HepG2 (cell line): Measurements from ENCODE around the gene TBRG4. TPM values are rescaled to one million over a fixed set of nuclear protein-coding genes. Genes with fewer than 3 reads are reported as not detected.

Experiments
- ESRRA ChIP-seq: sonication (generic); formaldehyde crosslinking; IDR thresholded peaks from 2 replicates; pipeline ENCODE4 v1.5.1; 2020; ENCODE audit warnings: mild to moderate bottlenecking, low read depth, missing genetic modification reagents
- FOXP1 ChIP-seq, 2 experiments: fragments of 450-650 bp in 1 of 2; IDR thresholded peaks; 2 replicates each; pipeline ENCODE4 v1.6.1; 2017 to 2018; ENCODE audit warnings: antibody characterized with exemption in 1 of 2
- GATAD1 ChIP-seq: IDR thresholded peaks from 2 replicates; pipeline ENCODE4 v1.6.1; 2016; ENCODE audit warnings: missing genetic modification reagents, missing compliant biosample characterization
- HNF4G ChIP-seq, 2 experiments: sonication (generic) in 1 of 2; formaldehyde crosslinking in 1 of 2; IDR thresholded peaks; 2 replicates each; pipeline versions ENCODE4 v1.4.0 to v1.6.1; 2011 to 2020; ENCODE audit warnings: borderline replicate concordance in 2 of 2, low read depth in 2 of 2, mild to moderate bottlenecking in 2 of 2, low read length in 1 of 2, missing genetic modification reagents in 1 of 2, moderate library complexity in 1 of 2
- NR2C2 ChIP-seq: sonication (generic); formaldehyde crosslinking; IDR thresholded peaks from 2 replicates; pipeline ENCODE4 v1.4.0; 2020; ENCODE audit warnings: missing genetic modification reagents, mild to moderate bottlenecking, moderate library complexity, borderline replicate concordance
- NR2F1 ChIP-seq, 2 experiments: fragments of 450-650 bp in 1 of 2; formaldehyde crosslinking in 1 of 2; IDR thresholded peaks; 2 replicates each; pipeline versions ENCODE4 v1.5.0 to v1.6.1; 2016 to 2020; ENCODE audit warnings: mild to moderate bottlenecking in 1 of 2, missing compliant biosample characterization in 1 of 2, missing genetic modification reagents in 1 of 2, moderate library complexity in 1 of 2
- POLR2G ChIP-seq: fragments of 200-400 bp; formaldehyde crosslinking; IDR thresholded peaks from 2 replicates; pipeline ENCODE4 v1.6.1; 2018; ENCODE audit warnings: mild to moderate bottlenecking, low read depth, low read length, moderate library complexity
- PRDM10 ChIP-seq: sonication (generic); formaldehyde crosslinking; IDR thresholded peaks from 2 replicates; pipeline ENCODE4 v1.4.0; 2020; ENCODE audit warnings: low read depth, missing genetic modification reagents
- PRPF4 ChIP-seq: fragments of 200-400 bp; formaldehyde crosslinking; IDR thresholded peaks from 2 replicates; pipeline ENCODE4 v1.6.1; 2016; ENCODE audit warnings: low read length, low read depth; ENCODE audit not compliant: poor library complexity, severe bottlenecking
- RAD51 ChIP-seq: fragments of 450-650 bp; IDR thresholded peaks from 2 replicates; pipeline ENCODE4 v1.6.1; 2016; ENCODE audit warnings: borderline replicate concordance
- RARA ChIP-seq: IDR thresholded peaks from 2 replicates; pipeline ENCODE4 v1.6.1; 2016; ENCODE audit warnings: missing genetic modification reagents, missing compliant biosample characterization
- SSRP1 ChIP-seq: IDR thresholded peaks from 2 replicates; pipeline ENCODE4 v1.6.1; 2016; ENCODE audit warnings: control low read depth
- YEATS4 ChIP-seq: sonication (generic); formaldehyde crosslinking; IDR thresholded peaks from 2 replicates; pipeline ENCODE4 v1.4.0; 2020; ENCODE audit warnings: missing genetic modification reagents, borderline replicate concordance
- YY1 ChIP-seq: IDR thresholded peaks from 2 replicates; pipeline ENCODE4 v1.6.1; 2011; ENCODE audit warnings: low read length, low read depth, moderate library complexity, mild to moderate bottlenecking; ENCODE audit not compliant: insufficient read depth, insufficient replicate concordance
- ZNF232 ChIP-seq: sonication (generic); formaldehyde crosslinking; IDR thresholded peaks from 2 replicates; pipeline ENCODE4 v1.4.0; 2020; ENCODE audit warnings: missing genetic modification reagents, borderline replicate concordance
- ZNF282 ChIP-seq: fragments of 450-650 bp; IDR thresholded peaks from 2 replicates; pipeline ENCODE4 v1.6.1; 2018; ENCODE audit not compliant: partially characterized antibody
- ZNF383 ChIP-seq: sonication (generic); formaldehyde crosslinking; IDR thresholded peaks from 2 replicates; pipeline ENCODE4 v1.4.0; 2020; ENCODE audit warnings: missing genetic modification reagents, mild to moderate bottlenecking, borderline replicate concordance
- ZNF432 ChIP-seq: sonication (generic); formaldehyde crosslinking; IDR thresholded peaks from 2 replicates; pipeline ENCODE4 v1.5.0; 2020; ENCODE audit warnings: missing genetic modification reagents, mild to moderate bottlenecking, borderline replicate concordance
- ZNF484 ChIP-seq: sonication (generic); formaldehyde crosslinking; IDR thresholded peaks from 2 replicates; pipeline ENCODE4 v1.5.1; 2020; ENCODE audit warnings: mild to moderate bottlenecking, low read depth, missing genetic modification reagents, borderline replicate concordance
- ZNF629 ChIP-seq: sonication (generic); formaldehyde crosslinking; conservative IDR thresholded peaks from 2 replicates; pipeline ENCODE4 v1.5.0; 2020; ENCODE audit warnings: missing genetic modification reagents
- ZNF674 ChIP-seq: sonication (generic); formaldehyde crosslinking; IDR thresholded peaks from 2 replicates; pipeline ENCODE4 v1.5.0; 2020; ENCODE audit warnings: low read depth, mild to moderate bottlenecking, missing genetic modification reagents
- polyA plus RNA-seq, 8 experiments: library from polyadenylated mRNA; depleted of rRNA in 3 of 8; stranded (reverse) in 7 of 8; unstranded in 1 of 8; fragments of >200 nt; fragmentation: Illumina TruSeq in 4 of 8; extraction: Trizol in 4 of 8; gene quantifications; 2 replicates each; pipeline versions ENCODE4 v1.2.1 to v1.2.3, GENCODE V29; 2011 to 2016; ENCODE audit warnings: low read depth in 4 of 8, missing spikeins in 1 of 8, mixed read lengths in 1 of 8; ENCODE audit not compliant: insufficient read depth in 1 of 8
- total RNA-seq, 5 experiments: library from RNA; depleted of rRNA; stranded (reverse); fragments of >200 nt; fragmentation: Illumina TruSeq; extraction: Trizol; gene quantifications; 2 replicates each; pipeline ENCODE4 v1.2.3, GENCODE V29; 2016; ENCODE audit warnings: low read depth in 1 of 5
- TF ChIP-seq, protein P1 (sequence below), 2 experiments: sonication (generic) in 1 of 2; formaldehyde crosslinking in 1 of 2; IDR thresholded peaks; 2 replicates each; pipeline versions ENCODE4 v1.5.1 to v1.6.1; 2011 to 2020; ENCODE audit warnings: borderline replicate concordance in 1 of 2, low read depth in 1 of 2, low read length in 1 of 2, mild to moderate bottlenecking in 1 of 2, missing genetic modification reagents in 1 of 2, moderate library complexity in 1 of 2
- TF ChIP-seq, protein P2 (sequence below): sonication (generic); formaldehyde crosslinking; IDR thresholded peaks from 2 replicates; pipeline ENCODE4 v1.9.0; 2021; ENCODE audit warnings: missing genetic modification reagents, mild to moderate bottlenecking, borderline replicate concordance

TBRG4 gene
- total and polyA plus RNA-seq, 2 of the 13 experiments (the other 11 are each of a cell fraction or from before 2014, with no cell fraction given) = 87.8 to 107 TPM

DNA sequence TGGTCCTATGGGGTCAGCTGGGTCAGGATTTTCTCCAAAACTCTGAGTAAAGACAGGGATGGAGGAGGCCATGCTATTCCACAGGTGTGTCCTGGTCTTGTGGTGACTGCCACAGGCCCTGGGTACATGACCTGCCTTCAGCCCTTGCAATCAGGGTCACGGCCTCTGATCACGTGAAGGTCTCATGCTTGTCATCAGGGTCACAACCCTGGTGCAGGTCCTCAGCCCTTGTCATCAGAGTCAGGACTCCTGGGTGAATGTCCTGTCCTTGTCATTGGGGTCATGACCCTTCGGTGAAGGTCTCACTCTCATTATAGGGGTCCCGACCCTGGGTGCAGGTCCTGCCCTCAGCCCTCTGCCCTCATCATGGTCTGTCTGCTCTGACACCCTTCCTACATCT, 21.9 kb upstream of the TBRG4 start (continued):
- TF ChIP-seq HNF4G (IDR thresholded peaks at IDR 0.05; ENCODE audit: borderline replicate concordance, low read depth, low read length) = no peak
- TF ChIP-seq HNF4G (CRISPR knock-in tag; IDR thresholded peaks at IDR 0.05; ENCODE audit: borderline replicate concordance, low read depth) = no peak
- TF ChIP-seq PRPF4 = no peak
- TF ChIP-seq GATAD1 = no peak
- TF ChIP-seq ZNF282 = no peak
- TF ChIP-seq ESRRA (CRISPR knock-in tag) = peak; percentile 46; the same call in 1 of the 2 replicates
- no peak for TF ChIP-seq SSRP1 (CRISPR knock-in tag)
- no peak for TF ChIP-seq ZNF383 (CRISPR knock-in tag)
- TF ChIP-seq, protein P1, sequence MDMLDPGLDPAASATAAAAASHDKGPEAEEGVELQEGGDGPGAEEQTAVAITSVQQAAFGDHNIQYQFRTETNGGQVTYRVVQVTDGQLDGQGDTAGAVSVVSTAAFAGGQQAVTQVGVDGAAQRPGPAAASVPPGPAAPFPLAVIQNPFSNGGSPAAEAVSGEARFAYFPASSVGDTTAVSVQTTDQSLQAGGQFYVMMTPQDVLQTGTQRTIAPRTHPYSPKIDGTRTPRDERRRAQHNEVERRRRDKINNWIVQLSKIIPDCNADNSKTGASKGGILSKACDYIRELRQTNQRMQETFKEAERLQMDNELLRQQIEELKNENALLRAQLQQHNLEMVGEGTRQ (IDR thresholded peaks at IDR 0.05; ENCODE audit: low read depth, low read length) = peak; percentile 36; the same call in 1 of the 2 replicates
- TF ChIP-seq, protein P1 (CRISPR knock-in tag; IDR thresholded peaks at IDR 0.05; ENCODE audit: borderline replicate concordance) = no peak; the same call in 1 of the 2 replicates
- TF ChIP-seq ZNF432 (CRISPR knock-in tag) = no peak
- TF ChIP-seq YY1 = no peak
- TF ChIP-seq, protein P2, sequence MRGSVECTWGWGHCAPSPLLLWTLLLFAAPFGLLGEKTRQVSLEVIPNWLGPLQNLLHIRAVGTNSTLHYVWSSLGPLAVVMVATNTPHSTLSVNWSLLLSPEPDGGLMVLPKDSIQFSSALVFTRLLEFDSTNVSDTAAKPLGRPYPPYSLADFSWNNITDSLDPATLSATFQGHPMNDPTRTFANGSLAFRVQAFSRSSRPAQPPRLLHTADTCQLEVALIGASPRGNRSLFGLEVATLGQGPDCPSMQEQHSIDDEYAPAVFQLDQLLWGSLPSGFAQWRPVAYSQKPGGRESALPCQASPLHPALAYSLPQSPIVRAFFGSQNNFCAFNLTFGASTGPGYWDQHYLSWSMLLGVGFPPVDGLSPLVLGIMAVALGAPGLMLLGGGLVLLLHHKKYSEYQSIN (CRISPR knock-in tag) = no peak
- TF ChIP-seq PRDM10 = no peak
- TF ChIP-seq NR2F1 (CRISPR knock-in tag; IDR thresholded peaks at IDR 0.05) = peak; percentile 45 to 85; a peak in 2 of 4 replicates
- no peak for TF ChIP-seq ZNF629 (CRISPR knock-in tag)
- no peak for TF ChIP-seq YEATS4 (CRISPR knock-in tag)
- no peak for TF ChIP-seq FOXP1 (IDR thresholded peaks at IDR 0.05)
- no peak for TF ChIP-seq FOXP1 (CRISPR knock-in tag; IDR thresholded peaks at IDR 0.05)
- no peak for TF ChIP-seq ZNF232
- TF ChIP-seq ZNF674 (CRISPR knock-in tag) = no peak
- TF ChIP-seq NR2C2 (CRISPR knock-in tag) = peak; percentile 84
- TF ChIP-seq RAD51 = no peak
- no peak for TF ChIP-seq ZNF484 (CRISPR knock-in tag)
- no peak for TF ChIP-seq POLR2G
- TF ChIP-seq RARA = peak; percentile 75
